ENCODE data around the gene RIMS3.

RIMS3 gene

GRCh38 chr1:40691538-40692428 lies 26.3 kb upstream of the RIMS3 start, which contains the start of gene NFYC:
NFYC (plus strand) TSS chr1:40691704; CDS start chr1:40738844, 47,140 bp downstream.
- peak; percentile 97 for DNase-seq (ENCODE audit: low spot score)

GRCh38 chr1:40690771-40691537 lies 25.5 kb upstream of the RIMS3 start:
- no peak for DNase-seq (ENCODE audit: low spot score)

- no peak for DNase-seq (ENCODE audit: low spot score)
These were observed 24.3 kb upstream of the RIMS3 start for GRCh38 chr1:40689737-40690136.

GRCh38 chr1:40687661-40688060 lies 22.2 kb upstream of the RIMS3 start:
- DNase-seq (ENCODE audit: low spot score), result no peak

GRCh38 chr1:40687059-40687458 lies 21.6 kb upstream of the RIMS3 start:
- no peak for DNase-seq (ENCODE audit: low spot score)

- DNase-seq (ENCODE audit: low spot score), result no peak
These were observed 19.2 kb upstream of the RIMS3 start for GRCh38 chr1:40684669-40685068.

GRCh38 chr1:40679165-40679953 lies 13.9 kb upstream of the RIMS3 start:
- no peak for DNase-seq (ENCODE audit: low spot score)

GRCh38 chr1:40676501-40676900 lies 11.0 kb upstream of the RIMS3 start:
- DNase-seq (ENCODE audit: low spot score), result no peak

- no peak for DNase-seq (ENCODE audit: low spot score)
These were observed 8.0 kb upstream of the RIMS3 start for GRCh38 chr1:40673452-40673851.

GRCh38 chr1:40668769-40669525 lies 3.5 kb upstream of the RIMS3 start:
- peak; percentile 85 for DNase-seq (ENCODE audit: low spot score)

- no peak for DNase-seq (ENCODE audit: low spot score)
These were observed 691 bp downstream of the RIMS3 start for GRCh38 chr1:40664791-40665190.

GRCh38 chr1:40664167-40664537 lies 1.3 kb downstream of the RIMS3 start:
- DNase-seq (ENCODE audit: low spot score), result no peak

GRCh38 chr1:40663324-40664166 lies 1.9 kb downstream of the RIMS3 start:
- DNase-seq (ENCODE audit: low spot score), result no peak

- no peak for DNase-seq (ENCODE audit: low spot score)
These were observed 2.6 kb downstream of the RIMS3 start for GRCh38 chr1:40662864-40663263.

GRCh38 chr1:40662151-40662550 lies 3.3 kb downstream of the RIMS3 start:
- DNase-seq (ENCODE audit: low spot score), result no peak

GRCh38 chr1:40661678-40662077 lies 3.8 kb downstream of the RIMS3 start:
- no peak for DNase-seq (ENCODE audit: low spot score)

GRCh38 chr1:40659649-40659947 lies 5.9 kb downstream of the RIMS3 start:
- DNase-seq (ENCODE audit: low spot score), result no peak

- DNase-seq (ENCODE audit: low spot score), result no peak
These were observed 6.5 kb downstream of the RIMS3 start for GRCh38 chr1:40658751-40659648.

GRCh38 chr1:40657046-40657445 lies 8.4 kb downstream of the RIMS3 start:
- no peak for DNase-seq (ENCODE audit: low spot score)
